Prostate gland (tissue), 2 donors: ENCODE data around the gene UBE3D.

Experiments used
- POLR2AphosphoS5 ChIP-seq: sonication (generic); formaldehyde crosslinking; IDR thresholded peaks from one replicate; pipeline ENCODE4 v1.6.1; 2017; ENCODE audit warnings: antibody characterized with exemption
- TF ChIP-seq, protein P1 (sequence below), 4 experiments: fragments of 200-600 bp in 2 of 4; fragments of 450-650 bp in 2 of 4; sonication (generic) in 2 of 4; IDR thresholded peaks; 1 replicate in 3 of 4; 2 replicates in 1 of 4; pipeline ENCODE4 v1.5.1; 2016 to 2019; ENCODE audit warnings: antibody characterized with exemption in 4 of 4, mild to moderate bottlenecking in 2 of 4, moderate library complexity in 2 of 4

GRCh38 chr6:82867946-82868345, 197.7 kb downstream of the UBE3D start:
- TF ChIP-seq POLR2AphosphoS5 = no peak
- TF ChIP-seq, protein P1, sequence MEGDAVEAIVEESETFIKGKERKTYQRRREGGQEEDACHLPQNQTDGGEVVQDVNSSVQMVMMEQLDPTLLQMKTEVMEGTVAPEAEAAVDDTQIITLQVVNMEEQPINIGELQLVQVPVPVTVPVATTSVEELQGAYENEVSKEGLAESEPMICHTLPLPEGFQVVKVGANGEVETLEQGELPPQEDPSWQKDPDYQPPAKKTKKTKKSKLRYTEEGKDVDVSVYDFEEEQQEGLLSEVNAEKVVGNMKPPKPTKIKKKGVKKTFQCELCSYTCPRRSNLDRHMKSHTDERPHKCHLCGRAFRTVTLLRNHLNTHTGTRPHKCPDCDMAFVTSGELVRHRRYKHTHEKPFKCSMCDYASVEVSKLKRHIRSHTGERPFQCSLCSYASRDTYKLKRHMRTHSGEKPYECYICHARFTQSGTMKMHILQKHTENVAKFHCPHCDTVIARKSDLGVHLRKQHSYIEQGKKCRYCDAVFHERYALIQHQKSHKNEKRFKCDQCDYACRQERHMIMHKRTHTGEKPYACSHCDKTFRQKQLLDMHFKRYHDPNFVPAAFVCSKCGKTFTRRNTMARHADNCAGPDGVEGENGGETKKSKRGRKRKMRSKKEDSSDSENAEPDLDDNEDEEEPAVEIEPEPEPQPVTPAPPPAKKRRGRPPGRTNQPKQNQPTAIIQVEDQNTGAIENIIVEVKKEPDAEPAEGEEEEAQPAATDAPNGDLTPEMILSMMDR (IDR thresholded peaks at IDR 0.05) = no peak
